Hepatocyte (in vitro differentiated cells): ENCODE results near the gene TNFAIP2.

ENCODE experiments used
- EZH2 ChIP-seq: fragments of 200-600 bp; sonication (generic); IDR thresholded peaks from 2 replicates; pipeline ENCODE4 v1.6.1; 2016; ENCODE audit warnings: antibody characterized with exemption, mild to moderate bottlenecking, borderline replicate concordance
- TF ChIP-seq, protein P1 (sequence below): fragments of 200-600 bp; sonication (generic); IDR thresholded peaks from 2 replicates; pipeline ENCODE4 v1.5.1; 2016; ENCODE audit warnings: antibody characterized with exemption, mild to moderate bottlenecking; ENCODE audit not compliant: poor library complexity

GRCh38 chr14:103090481-103091020 lies 32.7 kb upstream of the TNFAIP2 start:
- TF ChIP-seq, protein P1, sequence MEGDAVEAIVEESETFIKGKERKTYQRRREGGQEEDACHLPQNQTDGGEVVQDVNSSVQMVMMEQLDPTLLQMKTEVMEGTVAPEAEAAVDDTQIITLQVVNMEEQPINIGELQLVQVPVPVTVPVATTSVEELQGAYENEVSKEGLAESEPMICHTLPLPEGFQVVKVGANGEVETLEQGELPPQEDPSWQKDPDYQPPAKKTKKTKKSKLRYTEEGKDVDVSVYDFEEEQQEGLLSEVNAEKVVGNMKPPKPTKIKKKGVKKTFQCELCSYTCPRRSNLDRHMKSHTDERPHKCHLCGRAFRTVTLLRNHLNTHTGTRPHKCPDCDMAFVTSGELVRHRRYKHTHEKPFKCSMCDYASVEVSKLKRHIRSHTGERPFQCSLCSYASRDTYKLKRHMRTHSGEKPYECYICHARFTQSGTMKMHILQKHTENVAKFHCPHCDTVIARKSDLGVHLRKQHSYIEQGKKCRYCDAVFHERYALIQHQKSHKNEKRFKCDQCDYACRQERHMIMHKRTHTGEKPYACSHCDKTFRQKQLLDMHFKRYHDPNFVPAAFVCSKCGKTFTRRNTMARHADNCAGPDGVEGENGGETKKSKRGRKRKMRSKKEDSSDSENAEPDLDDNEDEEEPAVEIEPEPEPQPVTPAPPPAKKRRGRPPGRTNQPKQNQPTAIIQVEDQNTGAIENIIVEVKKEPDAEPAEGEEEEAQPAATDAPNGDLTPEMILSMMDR, result no peak
- TF ChIP-seq EZH2, result no peak
